GM19468 (cell line): Measurements from ENCODE around the gene SNTG2.
"Not testable (repeated sequence)": the region's sequence is repeated elsewhere in the genome, so short reads cannot be mapped to it uniquely, and the experiment has no call there.

Experiments
- ATAC-seq: cut with Tn5 transposase; IDR thresholded peaks from one replicate; pipeline ENCODE4 v1.9.1; 2021; ENCODE audit warnings: mild to moderate bottlenecking, moderate library complexity, moderate number of reproducible peaks; ENCODE audit not compliant: unreplicated experiment; ENCODE audit errors: extremely low read depth

Gene SNTG2

GRCh38 chr2:1222056-1222455, 271.4 kb downstream of the SNTG2 start:
- no peak for ATAC-seq

DNA sequence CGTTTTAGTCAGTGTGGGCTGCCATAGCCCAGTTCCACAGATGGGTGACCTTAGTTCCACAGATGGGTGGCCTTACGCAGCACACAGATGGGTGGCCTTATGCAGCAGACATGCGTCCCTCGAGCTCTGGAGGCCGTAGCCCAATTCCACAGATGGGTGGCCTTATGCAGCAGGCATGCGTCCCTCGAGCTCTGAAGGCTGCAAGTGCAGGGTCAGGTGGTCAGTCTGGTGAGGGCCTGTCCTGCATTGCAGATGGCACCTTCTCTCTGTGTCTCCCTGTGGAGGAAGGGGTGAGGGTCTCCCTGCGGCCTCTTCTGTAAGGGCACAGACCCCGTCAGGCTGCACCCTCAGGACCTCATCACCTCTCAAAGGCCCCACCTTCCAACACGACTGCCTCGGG, 273.1 kb downstream of the SNTG2 start:
- ATAC-seq = no peak

- ATAC-seq = no peak
Observed at GRCh38 chr2:1224901-1225300, 274.3 kb downstream of the SNTG2 start.

GRCh38 chr2:1226766-1227165, 276.1 kb downstream of the SNTG2 start:
- no peak for ATAC-seq

GRCh38 chr2:1227274-1227900, 276.7 kb downstream of the SNTG2 start:
- ATAC-seq = no peak

DNA sequence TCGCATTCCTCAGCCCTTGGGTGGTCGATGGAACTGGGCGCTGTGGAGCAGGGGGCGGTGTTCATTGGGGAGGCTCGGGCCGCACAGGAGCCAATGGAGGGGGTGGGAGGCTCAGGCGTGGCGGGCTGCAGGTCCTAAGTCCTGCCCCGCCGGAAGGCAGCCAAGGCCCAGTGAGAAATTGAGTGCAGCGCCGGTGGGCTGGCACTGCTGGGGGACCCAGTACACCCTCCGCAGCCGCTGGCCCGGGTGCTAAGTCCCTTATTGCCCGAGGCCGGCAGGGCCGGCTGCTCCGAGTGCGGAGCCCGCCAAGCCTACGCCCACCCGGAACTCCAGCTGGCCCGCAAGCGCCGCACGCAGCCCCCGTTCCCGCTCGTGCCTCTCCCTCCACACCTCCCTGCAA, 278.9 kb downstream of the SNTG2 start:
- ATAC-seq = not testable (repeated sequence)

DNA sequence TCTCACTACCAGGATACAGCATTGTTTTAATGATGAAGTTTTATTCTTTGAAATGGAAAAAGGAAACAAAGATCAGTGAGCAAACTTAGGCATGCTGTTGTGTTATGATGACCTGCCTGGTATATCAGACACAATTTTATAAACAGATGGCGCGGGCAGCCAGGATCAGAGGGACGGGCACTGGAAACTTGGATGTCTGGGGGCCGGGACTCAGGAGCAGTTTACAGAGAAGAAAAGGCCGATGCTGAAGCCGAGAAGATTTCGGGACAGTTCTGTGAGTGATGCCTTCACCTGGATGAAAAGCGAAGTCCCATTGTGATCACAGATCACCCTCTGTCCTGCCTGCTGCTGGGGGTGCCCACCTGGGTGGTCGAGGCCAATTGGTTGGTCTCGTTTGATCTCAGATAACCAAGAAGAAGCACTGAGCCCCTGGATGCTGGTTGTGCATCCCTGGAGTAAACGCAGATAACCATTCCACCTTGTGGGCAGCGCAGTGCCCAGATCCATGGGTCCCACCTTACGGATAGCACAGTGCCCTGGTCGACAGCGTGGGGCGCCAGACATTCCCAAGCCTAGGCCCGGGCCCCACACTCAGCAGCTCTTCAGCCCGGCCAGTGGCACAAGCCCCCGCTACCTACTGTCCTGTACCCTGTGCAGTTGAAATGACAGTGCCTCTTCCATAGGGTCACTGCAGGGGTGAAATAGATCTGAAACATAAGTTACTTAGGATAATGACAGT, 279.7 kb downstream of the SNTG2 start:
- no peak for ATAC-seq

- ATAC-seq = no peak
Observed at GRCh38 chr2:1231466-1232063, 280.9 kb downstream of the SNTG2 start.

DNA sequence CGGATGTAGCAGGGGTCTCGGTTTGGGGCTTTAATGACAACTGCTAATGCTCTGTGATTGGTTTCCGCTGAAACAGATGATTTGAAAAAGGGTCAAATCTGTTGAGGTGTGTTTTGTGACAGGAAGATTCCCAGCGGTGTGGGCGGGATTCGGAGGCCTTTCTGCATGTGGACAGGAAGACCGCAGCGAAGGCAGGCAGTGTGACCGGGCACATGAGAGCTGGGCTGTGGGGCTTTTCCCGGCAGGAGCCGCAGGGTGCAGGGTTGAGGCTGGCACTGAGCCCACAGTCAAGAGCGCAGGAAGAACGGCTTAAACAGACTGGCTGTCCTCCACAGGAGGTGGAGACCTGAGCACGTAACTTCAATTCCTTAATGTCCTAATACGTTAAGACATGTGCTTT, 282.6 kb downstream of the SNTG2 start:
- ATAC-seq = no peak

GRCh38 chr2:1234731-1235308, 284.2 kb downstream of the SNTG2 start:
- ATAC-seq = no peak

DNA sequence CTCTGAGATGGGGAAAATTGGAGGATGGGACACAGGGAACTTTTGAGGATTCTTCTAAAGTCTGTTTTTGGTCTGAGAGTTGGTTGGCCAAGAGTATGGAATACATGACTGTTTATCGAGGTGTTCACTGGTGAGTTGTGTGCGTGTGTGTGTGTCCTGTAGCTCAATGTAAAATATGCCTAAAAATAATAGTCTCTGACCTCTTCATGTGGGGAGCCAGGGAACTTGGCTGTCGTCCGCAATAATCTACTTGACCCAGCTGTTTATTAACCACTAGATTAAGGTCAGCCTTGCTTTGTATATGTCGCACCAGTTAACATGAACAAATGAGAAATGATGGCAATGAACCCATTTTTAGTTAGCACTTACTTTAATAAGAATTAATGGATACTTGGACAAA, 285.2 kb downstream of the SNTG2 start:
- no peak for ATAC-seq

- ATAC-seq = no peak
Observed at GRCh38 chr2:1236606-1237005, 286.0 kb downstream of the SNTG2 start.

DNA sequence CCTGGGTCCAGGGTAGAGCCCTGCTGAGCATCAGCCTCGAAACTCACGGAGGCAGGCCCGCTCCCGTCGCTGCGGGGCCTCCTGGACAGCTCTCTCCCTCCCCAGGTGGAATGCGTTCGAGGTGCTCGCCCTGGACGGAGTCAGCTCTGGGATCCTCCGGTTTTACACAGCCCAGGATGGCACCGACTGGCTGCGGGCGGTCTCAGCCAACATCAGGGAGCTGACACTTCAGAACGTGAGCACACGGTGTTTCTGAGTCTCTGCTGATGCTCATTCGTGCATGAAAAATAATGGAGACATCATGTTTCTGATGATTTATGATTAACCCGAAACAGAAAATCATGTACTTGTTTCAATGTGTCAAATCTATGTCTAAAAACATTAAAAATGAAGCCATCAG, 287.1 kb downstream of the SNTG2 start:
- no peak for ATAC-seq

DNA sequence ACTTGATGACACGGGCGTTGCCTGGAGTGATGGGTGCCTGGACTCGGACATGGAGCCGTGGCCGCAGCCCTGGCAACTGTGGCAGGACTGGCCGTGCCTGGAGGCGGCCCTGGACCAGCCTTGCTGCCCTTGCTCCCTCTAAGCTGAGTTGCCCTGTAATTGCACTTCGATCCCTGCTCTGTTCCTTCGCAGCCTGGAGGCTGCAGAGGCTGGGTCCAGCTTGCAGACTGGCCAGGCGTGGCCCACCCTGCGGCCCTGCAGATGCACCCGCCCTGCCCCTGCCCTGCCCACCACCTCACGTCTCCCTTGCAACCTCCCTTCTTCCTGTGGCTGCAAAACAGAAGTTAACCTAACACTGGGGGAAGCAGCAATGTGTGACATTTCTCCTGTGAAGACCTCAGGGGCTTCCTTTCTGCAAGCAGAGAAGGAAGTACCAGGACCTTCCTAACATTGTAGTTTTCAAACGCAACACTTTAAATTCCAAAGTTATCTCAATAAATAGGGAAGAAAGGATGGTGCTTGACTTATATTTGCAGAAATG, 288.0 kb downstream of the SNTG2 start:
- ATAC-seq = no peak

DNA sequence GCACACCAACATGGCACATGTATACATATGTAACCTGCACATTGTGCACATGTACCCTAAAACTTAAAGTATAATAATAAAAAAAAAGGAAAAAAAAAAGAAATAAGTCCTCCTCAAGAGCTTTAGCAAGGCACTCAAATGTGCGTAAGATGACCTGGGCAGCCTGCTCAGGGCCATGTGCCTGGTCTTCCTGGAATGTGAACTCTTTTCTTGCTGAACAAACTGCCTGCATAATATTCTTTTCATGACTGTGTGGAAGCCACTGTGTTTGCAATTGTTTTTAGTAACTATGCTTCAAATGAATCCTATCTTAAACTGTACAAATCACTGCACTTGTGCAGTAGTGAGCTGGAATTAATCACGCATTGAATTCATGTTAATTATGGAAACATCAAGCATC, 294.5 kb downstream of the SNTG2 start:
- no peak for ATAC-seq

GRCh38 chr2:1246239-1246638, 295.6 kb downstream of the SNTG2 start:
- ATAC-seq = no peak

DNA sequence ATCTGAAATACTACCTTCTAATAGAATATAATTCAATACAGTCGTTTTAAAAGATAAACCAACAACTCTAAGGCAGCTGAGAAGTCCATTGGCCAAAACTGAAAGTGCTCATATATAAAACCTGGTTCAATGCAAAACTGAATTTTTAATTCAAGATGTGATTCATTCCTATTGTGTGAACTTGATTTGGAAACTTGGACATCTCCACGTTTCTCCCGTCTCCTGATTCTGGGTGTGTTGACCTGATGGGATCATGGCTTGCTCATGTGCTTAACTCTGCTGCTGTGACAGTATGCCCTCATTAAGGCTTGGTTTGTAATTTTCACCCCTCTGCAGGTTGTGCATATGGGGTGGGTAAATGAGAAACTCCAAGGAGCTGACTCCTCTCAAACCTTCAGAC, 296.3 kb downstream of the SNTG2 start:
- no peak for ATAC-seq

DNA sequence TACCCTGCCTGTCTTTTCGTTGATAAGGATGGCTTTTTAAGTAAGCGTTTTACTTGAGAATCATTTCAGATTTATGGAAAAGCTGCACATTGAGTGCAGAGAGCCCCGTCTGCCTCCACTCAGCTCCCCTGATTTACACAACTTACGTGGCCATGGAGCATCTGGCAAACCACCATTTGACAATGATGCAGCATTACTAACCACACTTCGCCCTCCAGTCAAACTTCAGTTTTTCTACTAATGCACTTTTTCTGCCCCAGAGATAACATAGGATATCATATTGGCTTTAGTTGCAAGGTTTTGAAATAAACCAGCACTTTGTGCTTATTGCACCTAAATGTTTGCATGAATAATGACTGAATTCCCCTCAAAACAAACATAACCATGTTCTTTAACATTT, 297.5 kb downstream of the SNTG2 start:
- no peak for ATAC-seq

GRCh38 chr2:1249897-1250687, 299.4 kb downstream of the SNTG2 start:
- ATAC-seq = no peak

DNA sequence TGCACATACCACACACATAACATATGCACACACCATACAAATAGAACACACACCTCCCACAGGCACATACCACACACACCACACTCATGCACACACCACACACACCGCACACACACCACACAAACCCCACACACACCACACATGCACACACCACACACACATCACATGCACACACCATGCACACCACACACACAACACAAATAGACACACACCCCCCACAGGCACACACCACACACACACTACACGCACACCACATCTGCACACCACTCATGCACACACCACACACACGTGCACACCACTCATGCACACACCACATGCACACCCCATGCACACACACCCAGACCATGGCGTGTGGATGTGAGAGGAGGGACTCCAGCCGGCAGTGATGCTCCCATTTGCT, 300.9 kb downstream of the SNTG2 start:
- no peak for ATAC-seq
